ENCODE measurements around the gene FRMD5. TPM values are rescaled to one million over a fixed set of nuclear protein-coding genes. Genes with fewer than 3 reads are reported as not detected.

FRMD5 gene
- total RNA-seq, 2 donors from 2014 or later = 3.6 to 7.0 TPM

DNA sequence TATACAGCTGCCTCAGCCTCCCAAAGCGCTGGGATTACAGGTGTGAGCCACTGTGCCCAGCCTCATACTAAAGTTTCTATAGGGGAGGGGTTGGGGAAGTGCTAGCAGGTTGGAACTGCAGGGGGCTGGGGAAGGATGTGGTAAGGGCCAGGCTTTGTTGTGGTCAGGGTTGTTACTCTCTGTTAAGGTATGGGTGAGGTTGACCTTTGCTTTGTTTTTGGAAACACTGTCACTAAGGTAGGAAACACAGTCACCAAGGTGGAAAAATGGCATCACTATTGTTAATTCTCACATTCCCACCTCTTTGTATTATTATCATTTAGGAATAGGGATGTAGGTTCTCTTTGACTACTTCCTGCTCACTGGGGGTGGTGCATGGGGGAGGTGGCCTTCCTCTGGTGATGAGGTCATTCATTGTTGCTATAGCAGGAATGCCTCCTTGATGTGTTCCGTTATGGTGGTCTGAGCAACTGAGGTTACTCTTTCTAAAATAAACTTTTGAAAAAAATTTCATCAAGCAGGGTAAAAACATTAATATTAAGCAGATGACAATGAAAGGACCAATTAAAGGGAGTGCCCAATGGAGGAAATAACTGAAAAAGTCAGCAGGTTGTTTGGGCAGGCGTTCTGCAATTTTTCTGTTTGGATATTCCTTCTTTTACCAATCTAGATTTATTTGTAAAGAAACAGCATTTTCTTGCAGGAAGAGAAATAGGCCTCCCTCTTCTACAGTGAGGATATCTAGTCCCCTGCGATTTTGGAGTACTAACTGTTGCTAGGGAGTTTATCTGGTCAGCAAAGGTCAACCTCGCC lies 217.8 kb downstream of the FRMD5 start:
- no peaks in the 10 kb centered on the region for H3K27me3 Mint-ChIP-seq (ENCODE audit: insufficient read depth)
- no peaks in the 10 kb centered on the region for H3K9me3 Mint-ChIP-seq
- no peaks in the 10 kb centered on the region for H3K27me3 ChIP-seq (ENCODE audit: control insufficient read depth, insufficient read depth, low read length, poor library complexity, severe bottlenecking)
- H3K27ac ChIP-seq (ENCODE audit: low read depth, low read length) = no peak overlapping the region
- 90 to 96% methylated on average over 3 to 5 of the region's 5 CpGs for WGBS, 2 experiments (ENCODE audit: insufficient coverage in 1 of 2, insufficient read length in 1 of 2)
- peaks cover 4% of the 10 kb centered on the region for H3K4me1 Mint-ChIP-seq
- TF ChIP-seq, protein P1, sequence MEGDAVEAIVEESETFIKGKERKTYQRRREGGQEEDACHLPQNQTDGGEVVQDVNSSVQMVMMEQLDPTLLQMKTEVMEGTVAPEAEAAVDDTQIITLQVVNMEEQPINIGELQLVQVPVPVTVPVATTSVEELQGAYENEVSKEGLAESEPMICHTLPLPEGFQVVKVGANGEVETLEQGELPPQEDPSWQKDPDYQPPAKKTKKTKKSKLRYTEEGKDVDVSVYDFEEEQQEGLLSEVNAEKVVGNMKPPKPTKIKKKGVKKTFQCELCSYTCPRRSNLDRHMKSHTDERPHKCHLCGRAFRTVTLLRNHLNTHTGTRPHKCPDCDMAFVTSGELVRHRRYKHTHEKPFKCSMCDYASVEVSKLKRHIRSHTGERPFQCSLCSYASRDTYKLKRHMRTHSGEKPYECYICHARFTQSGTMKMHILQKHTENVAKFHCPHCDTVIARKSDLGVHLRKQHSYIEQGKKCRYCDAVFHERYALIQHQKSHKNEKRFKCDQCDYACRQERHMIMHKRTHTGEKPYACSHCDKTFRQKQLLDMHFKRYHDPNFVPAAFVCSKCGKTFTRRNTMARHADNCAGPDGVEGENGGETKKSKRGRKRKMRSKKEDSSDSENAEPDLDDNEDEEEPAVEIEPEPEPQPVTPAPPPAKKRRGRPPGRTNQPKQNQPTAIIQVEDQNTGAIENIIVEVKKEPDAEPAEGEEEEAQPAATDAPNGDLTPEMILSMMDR (conservative IDR thresholded peaks at IDR 0.05) = no peak
- no peak overlapping the region for H3K4me3 ChIP-seq (ENCODE audit: low read length)
- peak; percentile 63 for DNase-seq
- no peak overlapping the region for H3K27ac Mint-ChIP-seq
- H3K4me1 ChIP-seq (ENCODE audit: control insufficient read depth, insufficient read depth, low read length) = no peaks in the 10 kb centered on the region
- H3K9ac ChIP-seq (ENCODE audit: extremely low read depth, low read length, poor library complexity, severe bottlenecking) = no peak overlapping the region
- H3K9me3 ChIP-seq (ENCODE audit: control insufficient read depth, low read length) = no peaks in the 10 kb centered on the region
- H3K4me3 Mint-ChIP-seq = no peak overlapping the region
- no peaks in the 10 kb centered on the region for H3K36me3 ChIP-seq (ENCODE audit: control insufficient read depth, insufficient read depth, low read length)
- H3K36me3 Mint-ChIP-seq (ENCODE audit: low read depth) = no peaks in the 10 kb centered on the region

GRCh38 chr15:43975770-43976169 lies 219.3 kb downstream of the FRMD5 start:
- Histone ChIP-seq H3K36me3 (ENCODE audit: control insufficient read depth, insufficient read depth, low read length) (no peaks in the 10 kb centered on the region), H3K4me3 (ENCODE audit: low read length) (no peak overlapping the region), H3K9ac (ENCODE audit: extremely low read depth, low read length, poor library complexity, severe bottlenecking) (no peak overlapping the region), H3K9me3 (ENCODE audit: control insufficient read depth, low read length) (no peaks in the 10 kb centered on the region), H3K27ac (ENCODE audit: low read depth, low read length) (no peak overlapping the region), H3K27me3 (ENCODE audit: control insufficient read depth, insufficient read depth, low read length, poor library complexity, severe bottlenecking) (no peaks in the 10 kb centered on the region), H3K4me1 (ENCODE audit: control insufficient read depth, insufficient read depth, low read length) (no peaks in the 10 kb centered on the region)
- no CpG with 5 or more reads among the region's 1 CpG for WGBS, 2 experiments (ENCODE audit: insufficient coverage in 1 of 2, insufficient read length in 1 of 2)
- Mint-ChIP-seq H3K4me1 (peaks cover 4% of the 10 kb centered on the region), H3K36me3 (ENCODE audit: low read depth) (no peaks in the 10 kb centered on the region), H3K4me3 (no peak overlapping the region), H3K9me3 (no peaks in the 10 kb centered on the region), H3K27me3 (ENCODE audit: insufficient read depth) (no peaks in the 10 kb centered on the region), H3K27ac (no peak overlapping the region)
- TF ChIP-seq, protein P1 (conservative IDR thresholded peaks at IDR 0.05) = no peak
- DNase-seq = no peak

DNA sequence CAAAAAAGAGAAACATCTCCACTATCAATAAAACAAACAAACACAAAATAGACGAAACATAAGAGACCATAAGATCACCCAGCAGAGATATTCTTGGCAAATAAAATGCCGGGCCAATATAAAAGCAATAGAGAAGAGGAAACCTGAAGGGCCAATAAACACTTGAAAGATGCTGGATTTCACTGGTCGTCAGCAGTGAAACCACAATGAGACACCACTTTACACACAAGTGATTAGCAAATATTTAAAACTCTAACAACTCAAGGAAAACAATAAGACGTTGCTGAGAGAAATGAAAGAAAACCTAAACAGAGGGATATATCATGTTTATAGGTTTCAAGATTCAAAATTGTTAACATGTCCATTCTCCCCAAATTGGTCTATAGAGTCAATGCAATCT lies 219.7 kb downstream of the FRMD5 start:
- H3K4me1 ChIP-seq (ENCODE audit: control insufficient read depth, insufficient read depth, low read length) = no peaks in the 10 kb centered on the region
- no peak overlapping the region for H3K27ac Mint-ChIP-seq
- DNase-seq = no peak
- no peaks in the 10 kb centered on the region for H3K36me3 Mint-ChIP-seq (ENCODE audit: low read depth)
- TF ChIP-seq, protein P1 (conservative IDR thresholded peaks at IDR 0.05) = no peak
- no peak overlapping the region for H3K9ac ChIP-seq (ENCODE audit: extremely low read depth, low read length, poor library complexity, severe bottlenecking)
- H3K27me3 Mint-ChIP-seq (ENCODE audit: insufficient read depth) = no peaks in the 10 kb centered on the region
- WGBS, 2 experiments (ENCODE audit: insufficient coverage in 1 of 2, insufficient read length in 1 of 2) = 99 to 100% methylated on average over 2 to 4 of the region's 4 CpGs
- no peaks in the 10 kb centered on the region for H3K36me3 ChIP-seq (ENCODE audit: control insufficient read depth, insufficient read depth, low read length)
- peaks cover 2% of the 10 kb centered on the region for H3K4me1 Mint-ChIP-seq
- H3K27ac ChIP-seq (ENCODE audit: low read depth, low read length) = no peak overlapping the region
- no peaks in the 10 kb centered on the region for H3K27me3 ChIP-seq (ENCODE audit: control insufficient read depth, insufficient read depth, low read length, poor library complexity, severe bottlenecking)
- H3K4me3 ChIP-seq (ENCODE audit: low read length) = no peak overlapping the region
- no peaks in the 10 kb centered on the region for H3K9me3 Mint-ChIP-seq
- H3K4me3 Mint-ChIP-seq = no peak overlapping the region
- no peaks in the 10 kb centered on the region for H3K9me3 ChIP-seq (ENCODE audit: control insufficient read depth, low read length)

Measured in endodermal cell (in vitro differentiated cells).